GM21529 (cell line): Measurements from ENCODE around the gene MYO5B.
"Not testable (repeated sequence)": the region's sequence is repeated elsewhere in the genome, so short reads cannot be mapped to it uniquely, and the experiment has no call there.

Experiments
- ATAC-seq: cut with Tn5 transposase; IDR thresholded peaks from one replicate; pipeline ENCODE4 v1.9.1; 2021; ENCODE audit not compliant: unreplicated experiment

MYO5B gene

GRCh38 chr18:49812286-49813068, 382.5 kb downstream of the MYO5B start:
- no peak for ATAC-seq

GRCh38 chr18:49811151-49811938, 383.6 kb downstream of the MYO5B start:
- ATAC-seq, result no peak

GRCh38 chr18:49808553-49809191, 386.3 kb downstream of the MYO5B start:
- ATAC-seq, result not testable (repeated sequence)

GRCh38 chr18:49804096-49804495, 390.9 kb downstream of the MYO5B start:
- no peak for ATAC-seq

GRCh38 chr18:49802623-49803022, 392.3 kb downstream of the MYO5B start:
- ATAC-seq, result no peak

- ATAC-seq, result not testable (repeated sequence)
Measured at GRCh38 chr18:49800491-49800890, 394.5 kb downstream of the MYO5B start.

GRCh38 chr18:49799806-49800205, 395.1 kb downstream of the MYO5B start:
- ATAC-seq, result not testable (repeated sequence)

- no peak for ATAC-seq
Measured at GRCh38 chr18:49798001-49798400, 396.9 kb downstream of the MYO5B start.

GRCh38 chr18:49795612-49796552, 399.1 kb downstream of the MYO5B start:
- ATAC-seq, result no peak

GRCh38 chr18:49794743-49795142, 400.2 kb downstream of the MYO5B start:
- ATAC-seq, result no peak

- not testable (repeated sequence) for ATAC-seq
Measured at GRCh38 chr18:49789560-49790134, 405.3 kb downstream of the MYO5B start.

- peak; percentile 74 for ATAC-seq
Measured at GRCh38 chr18:49788327-49788898, 406.5 kb downstream of the MYO5B start.

GRCh38 chr18:49786019-49786720, 408.8 kb downstream of the MYO5B start:
- no peak for ATAC-seq

GRCh38 chr18:49784427-49785185, 410.3 kb downstream of the MYO5B start:
- ATAC-seq, result no peak

- ATAC-seq, result not testable (repeated sequence)
Measured at GRCh38 chr18:49783631-49784030, 411.3 kb downstream of the MYO5B start.

GRCh38 chr18:49778826-49779465, 416.0 kb downstream of the MYO5B start:
- ATAC-seq, result no peak
